Prostate gland (tissue), 2 donors: Measurements from ENCODE around the gene ZC3H10.

ENCODE experiments used
- POLR2A ChIP-seq: fragments of 450-650 bp; IDR thresholded peaks from one replicate; pipeline ENCODE4 v1.6.1; 2016; ENCODE audit warnings: antibody characterized with exemption, mild to moderate bottlenecking
- POLR2AphosphoS5 ChIP-seq: sonication (generic); formaldehyde crosslinking; IDR thresholded peaks from one replicate; pipeline ENCODE4 v1.6.1; 2017; ENCODE audit warnings: antibody characterized with exemption
- TF ChIP-seq, protein P1 (sequence below), 4 experiments: fragments of 200-600 bp in 2 of 4; fragments of 450-650 bp in 2 of 4; sonication (generic) in 2 of 4; IDR thresholded peaks; 1 replicate in 3 of 4; 2 replicates in 1 of 4; pipeline ENCODE4 v1.5.1; 2016 to 2019; ENCODE audit warnings: antibody characterized with exemption in 4 of 4, mild to moderate bottlenecking in 2 of 4, moderate library complexity in 2 of 4

- TF ChIP-seq, protein P1, sequence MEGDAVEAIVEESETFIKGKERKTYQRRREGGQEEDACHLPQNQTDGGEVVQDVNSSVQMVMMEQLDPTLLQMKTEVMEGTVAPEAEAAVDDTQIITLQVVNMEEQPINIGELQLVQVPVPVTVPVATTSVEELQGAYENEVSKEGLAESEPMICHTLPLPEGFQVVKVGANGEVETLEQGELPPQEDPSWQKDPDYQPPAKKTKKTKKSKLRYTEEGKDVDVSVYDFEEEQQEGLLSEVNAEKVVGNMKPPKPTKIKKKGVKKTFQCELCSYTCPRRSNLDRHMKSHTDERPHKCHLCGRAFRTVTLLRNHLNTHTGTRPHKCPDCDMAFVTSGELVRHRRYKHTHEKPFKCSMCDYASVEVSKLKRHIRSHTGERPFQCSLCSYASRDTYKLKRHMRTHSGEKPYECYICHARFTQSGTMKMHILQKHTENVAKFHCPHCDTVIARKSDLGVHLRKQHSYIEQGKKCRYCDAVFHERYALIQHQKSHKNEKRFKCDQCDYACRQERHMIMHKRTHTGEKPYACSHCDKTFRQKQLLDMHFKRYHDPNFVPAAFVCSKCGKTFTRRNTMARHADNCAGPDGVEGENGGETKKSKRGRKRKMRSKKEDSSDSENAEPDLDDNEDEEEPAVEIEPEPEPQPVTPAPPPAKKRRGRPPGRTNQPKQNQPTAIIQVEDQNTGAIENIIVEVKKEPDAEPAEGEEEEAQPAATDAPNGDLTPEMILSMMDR (IDR thresholded peaks at IDR 0.05) = no peak
- no peak for TF ChIP-seq POLR2A
- TF ChIP-seq POLR2AphosphoS5 = no peak
Measured at GRCh38 chr12:56074396-56074795, 43.7 kb upstream of the ZC3H10 start.
